ENCODE results near the gene THSD7A. TPM values are rescaled to one million over a fixed set of nuclear protein-coding genes. Genes with fewer than 3 reads are reported as not detected.

THSD7A gene
- polyA plus RNA-seq, 1 donor from 2014 or later = 18.5 TPM

DNA sequence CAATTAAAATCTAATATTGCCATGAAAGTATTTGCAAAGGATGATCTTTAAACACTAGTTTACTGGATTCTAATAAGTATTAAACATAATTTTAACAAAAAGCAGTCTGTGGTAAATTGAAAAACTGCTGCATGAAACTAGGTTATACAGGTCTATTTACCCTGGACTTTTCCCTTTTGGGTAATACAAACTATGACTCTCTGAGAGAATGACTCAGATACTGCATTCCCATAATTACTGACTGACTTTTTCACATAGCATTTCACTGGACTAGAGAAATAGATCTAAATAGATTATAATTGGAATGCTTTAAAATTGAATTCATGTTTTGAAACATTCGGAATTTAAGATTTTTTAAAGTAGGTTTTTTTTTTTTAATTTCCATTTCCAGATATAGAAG is 395.7 kb downstream of the THSD7A start:
- Histone ChIP-seq H3K9me3 (ENCODE audit: low read length) (no peaks in the 10 kb centered on the region), H3K4me3 (ENCODE audit: low read length) (no peak overlapping the region), H3K36me3 (ENCODE audit: insufficient read depth, low read length) (no peaks in the 10 kb centered on the region), H3K27ac (ENCODE audit: low read length) (no peak overlapping the region), H3K79me2 (replicated peaks; ENCODE audit: insufficient read depth, low read length) (no peaks in the 10 kb centered on the region), H3F3A (ENCODE audit: insufficient read depth, low read length, poor library complexity, severe bottlenecking) (no peaks in the 10 kb centered on the region), H3K27me3 (ENCODE audit: insufficient read depth, low read depth, low read length) (no peaks in the 10 kb centered on the region), H2AFZ (ENCODE audit: low read depth, low read length) (no peak overlapping the region), H3K4me2 (ENCODE audit: low read length) (no peak overlapping the region), H3K9ac (ENCODE audit: low read length) (no peak overlapping the region), H4K20me1 (ENCODE audit: insufficient read depth) (no peaks in the 10 kb centered on the region), H3K9me2 (ENCODE audit: insufficient read depth, low read length) (no peaks in the 10 kb centered on the region)
- TF ChIP-seq, protein P1, sequence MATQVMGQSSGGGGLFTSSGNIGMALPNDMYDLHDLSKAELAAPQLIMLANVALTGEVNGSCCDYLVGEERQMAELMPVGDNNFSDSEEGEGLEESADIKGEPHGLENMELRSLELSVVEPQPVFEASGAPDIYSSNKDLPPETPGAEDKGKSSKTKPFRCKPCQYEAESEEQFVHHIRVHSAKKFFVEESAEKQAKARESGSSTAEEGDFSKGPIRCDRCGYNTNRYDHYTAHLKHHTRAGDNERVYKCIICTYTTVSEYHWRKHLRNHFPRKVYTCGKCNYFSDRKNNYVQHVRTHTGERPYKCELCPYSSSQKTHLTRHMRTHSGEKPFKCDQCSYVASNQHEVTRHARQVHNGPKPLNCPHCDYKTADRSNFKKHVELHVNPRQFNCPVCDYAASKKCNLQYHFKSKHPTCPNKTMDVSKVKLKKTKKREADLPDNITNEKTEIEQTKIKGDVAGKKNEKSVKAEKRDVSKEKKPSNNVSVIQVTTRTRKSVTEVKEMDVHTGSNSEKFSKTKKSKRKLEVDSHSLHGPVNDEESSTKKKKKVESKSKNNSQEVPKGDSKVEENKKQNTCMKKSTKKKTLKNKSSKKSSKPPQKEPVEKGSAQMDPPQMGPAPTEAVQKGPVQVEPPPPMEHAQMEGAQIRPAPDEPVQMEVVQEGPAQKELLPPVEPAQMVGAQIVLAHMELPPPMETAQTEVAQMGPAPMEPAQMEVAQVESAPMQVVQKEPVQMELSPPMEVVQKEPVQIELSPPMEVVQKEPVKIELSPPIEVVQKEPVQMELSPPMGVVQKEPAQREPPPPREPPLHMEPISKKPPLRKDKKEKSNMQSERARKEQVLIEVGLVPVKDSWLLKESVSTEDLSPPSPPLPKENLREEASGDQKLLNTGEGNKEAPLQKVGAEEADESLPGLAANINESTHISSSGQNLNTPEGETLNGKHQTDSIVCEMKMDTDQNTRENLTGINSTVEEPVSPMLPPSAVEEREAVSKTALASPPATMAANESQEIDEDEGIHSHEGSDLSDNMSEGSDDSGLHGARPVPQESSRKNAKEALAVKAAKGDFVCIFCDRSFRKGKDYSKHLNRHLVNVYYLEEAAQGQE (IDR thresholded peaks at IDR 0.05; ENCODE audit: borderline replicate concordance) = no peak
- TF ChIP-seq EP300 (conservative IDR thresholded peaks at IDR 0.05; ENCODE audit: poor library complexity, severe bottlenecking) (no peak), RAD21 (conservative IDR thresholded peaks at IDR 0.05) (no peak), MXI1 (conservative IDR thresholded peaks at IDR 0.05; ENCODE audit: poor library complexity, severe bottlenecking) (no peak), TAF1 (IDR thresholded peaks at IDR 0.05; ENCODE audit: low read depth) (no peak), SMC3 (conservative IDR thresholded peaks at IDR 0.05; ENCODE audit: poor library complexity) (no peak), POLR2AphosphoS5 (IDR thresholded peaks at IDR 0.05) (no peak), EZH2 (IDR thresholded peaks at IDR 0.05; ENCODE audit: borderline replicate concordance, insufficient read depth, low read length, poor library complexity, severe bottlenecking) (no peak)
- TF ChIP-seq, protein P2, sequence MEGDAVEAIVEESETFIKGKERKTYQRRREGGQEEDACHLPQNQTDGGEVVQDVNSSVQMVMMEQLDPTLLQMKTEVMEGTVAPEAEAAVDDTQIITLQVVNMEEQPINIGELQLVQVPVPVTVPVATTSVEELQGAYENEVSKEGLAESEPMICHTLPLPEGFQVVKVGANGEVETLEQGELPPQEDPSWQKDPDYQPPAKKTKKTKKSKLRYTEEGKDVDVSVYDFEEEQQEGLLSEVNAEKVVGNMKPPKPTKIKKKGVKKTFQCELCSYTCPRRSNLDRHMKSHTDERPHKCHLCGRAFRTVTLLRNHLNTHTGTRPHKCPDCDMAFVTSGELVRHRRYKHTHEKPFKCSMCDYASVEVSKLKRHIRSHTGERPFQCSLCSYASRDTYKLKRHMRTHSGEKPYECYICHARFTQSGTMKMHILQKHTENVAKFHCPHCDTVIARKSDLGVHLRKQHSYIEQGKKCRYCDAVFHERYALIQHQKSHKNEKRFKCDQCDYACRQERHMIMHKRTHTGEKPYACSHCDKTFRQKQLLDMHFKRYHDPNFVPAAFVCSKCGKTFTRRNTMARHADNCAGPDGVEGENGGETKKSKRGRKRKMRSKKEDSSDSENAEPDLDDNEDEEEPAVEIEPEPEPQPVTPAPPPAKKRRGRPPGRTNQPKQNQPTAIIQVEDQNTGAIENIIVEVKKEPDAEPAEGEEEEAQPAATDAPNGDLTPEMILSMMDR (IDR thresholded peaks at IDR 0.05; ENCODE audit: poor library complexity, severe bottlenecking) = no peak

DNA sequence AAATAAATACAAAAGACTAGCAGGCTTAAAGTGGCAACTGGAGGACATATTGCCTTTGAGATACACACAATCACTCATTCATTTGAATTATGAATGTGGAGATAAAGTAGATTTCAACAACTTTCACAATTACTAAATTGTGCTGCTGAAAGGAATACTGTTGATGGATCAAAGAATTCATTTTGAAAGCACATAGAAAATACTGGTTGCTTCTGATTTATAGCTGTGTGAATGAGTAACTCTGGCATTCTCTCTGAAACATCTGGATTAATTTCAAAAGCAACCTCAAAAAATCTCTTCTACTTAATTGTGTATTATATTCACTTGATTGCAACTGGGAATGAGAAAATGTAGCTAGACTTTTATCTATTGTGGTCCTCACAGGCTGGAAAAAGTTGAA is 397.6 kb downstream of the THSD7A start:
- H2AFZ ChIP-seq (ENCODE audit: low read depth, low read length) = no peak overlapping the region
- no peak overlapping the region for H3K9ac ChIP-seq (ENCODE audit: low read length)
- no peak overlapping the region for H3K27ac ChIP-seq (ENCODE audit: low read length)
- no peaks in the 10 kb centered on the region for H3K9me3 ChIP-seq (ENCODE audit: low read length)
- no peaks in the 10 kb centered on the region for H3F3A ChIP-seq (ENCODE audit: insufficient read depth, low read length, poor library complexity, severe bottlenecking)
- TF ChIP-seq EP300 (conservative IDR thresholded peaks at IDR 0.05; ENCODE audit: poor library complexity, severe bottlenecking) (no peak), POLR2AphosphoS5 (IDR thresholded peaks at IDR 0.05) (no peak), TAF1 (IDR thresholded peaks at IDR 0.05; ENCODE audit: low read depth) (no peak), SMC3 (conservative IDR thresholded peaks at IDR 0.05; ENCODE audit: poor library complexity) (no peak)
- TF ChIP-seq, protein P2 (IDR thresholded peaks at IDR 0.05; ENCODE audit: poor library complexity, severe bottlenecking) = no peak
- TF ChIP-seq, protein P1 (IDR thresholded peaks at IDR 0.05; ENCODE audit: borderline replicate concordance) = no peak
- H4K20me1 ChIP-seq (ENCODE audit: insufficient read depth) = no peaks in the 10 kb centered on the region
- no peak overlapping the region for H3K4me2 ChIP-seq (ENCODE audit: low read length)
- no peaks in the 10 kb centered on the region for H3K36me3 ChIP-seq (ENCODE audit: insufficient read depth, low read length)
- H3K79me2 ChIP-seq (replicated peaks; ENCODE audit: insufficient read depth, low read length) = no peaks in the 10 kb centered on the region
- no peaks in the 10 kb centered on the region for H3K9me2 ChIP-seq (ENCODE audit: insufficient read depth, low read length)
- H3K4me3 ChIP-seq (ENCODE audit: low read length) = no peak overlapping the region
- H3K27me3 ChIP-seq (ENCODE audit: insufficient read depth, low read depth, low read length) = no peaks in the 10 kb centered on the region
